ENCODE measurements around the gene SPON1.

GRCh38 chr11:14065141-14065540 lies 102.6 kb downstream of the SPON1 start:
- TF ChIP-seq EZH2phosphoT487 (IDR thresholded peaks at IDR 0.05; ENCODE audit: unreplicated experiment) (no peak), CTCF (conservative IDR thresholded peaks at IDR 0.05; ENCODE audit: low read depth in 2 of 2) (no peak), REST (IDR thresholded peaks at IDR 0.05; ENCODE audit: unreplicated experiment) (no peak), POLR2AphosphoS5 (IDR thresholded peaks at IDR 0.05; ENCODE audit: low read depth) (no peak), EZH2 (IDR thresholded peaks at IDR 0.05; ENCODE audit: low read depth, unreplicated experiment) (no peak), CREB1 (CRISPR knock-in tag; IDR thresholded peaks at IDR 0.05; ENCODE audit: low read depth) (no peak), JUNB (IDR thresholded peaks at IDR 0.05; ENCODE audit: unreplicated experiment) (no peak), NANOG (IDR thresholded peaks at IDR 0.05; ENCODE audit: borderline replicate concordance) (no peak), ETS1 (IDR thresholded peaks at IDR 0.05) (no peak), ZNF331 (CRISPR knock-in tag; IDR thresholded peaks at IDR 0.05; ENCODE audit: low read depth) (no peak), STAT1 (IDR thresholded peaks at IDR 0.05; ENCODE audit: unreplicated experiment) (no peak), ZNF114 (CRISPR knock-in tag; IDR thresholded peaks at IDR 0.05) (no peak)
